Limb (tissue), 2 donors: ENCODE results near the gene KCNIP3.
"Not testable (repeated sequence)": the region's sequence is repeated elsewhere in the genome, so short reads cannot be mapped to it uniquely, and the experiment has no call there.

Experiments
- DNase-seq, 2 donors: peaks; one replicate each; pipeline ENCODE4 v3.0.0-alpha.2; 2016; ENCODE audit errors: extremely low spot score in 2 of 2

The KCNIP3 gene

DNA sequence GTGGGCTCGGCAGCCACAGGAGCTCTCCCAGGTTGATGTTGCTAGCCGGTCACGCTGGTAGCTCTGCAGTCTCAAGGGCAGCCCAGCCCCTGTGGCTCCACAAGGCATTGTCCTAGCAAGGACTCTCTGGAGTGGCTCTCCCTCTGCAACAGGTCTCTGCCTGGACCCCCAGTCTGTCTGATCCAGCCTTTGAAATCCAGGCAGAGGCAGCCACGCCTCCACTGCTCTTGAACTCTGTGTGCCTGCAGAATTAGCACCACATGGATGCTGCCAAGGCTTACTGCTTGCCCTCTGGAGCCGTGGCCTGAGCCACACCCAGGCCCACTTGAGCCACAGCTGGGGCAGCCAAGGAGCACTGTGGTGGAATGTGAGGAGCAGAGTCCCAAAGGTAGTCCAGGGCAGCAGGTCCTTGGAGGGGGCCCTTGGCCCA lies 62.4 kb downstream of the KCNIP3 start:
- no peak for DNase-seq

- no peak for DNase-seq
These were observed 64.3 kb downstream of the KCNIP3 start for GRCh38 chr2:95361216-95361980.

GRCh38 chr2:95362486-95362885 lies 65.3 kb downstream of the KCNIP3 start:
- DNase-seq = no peak

GRCh38 chr2:95366514-95366913 lies 69.4 kb downstream of the KCNIP3 start:
- no peak for DNase-seq

DNA sequence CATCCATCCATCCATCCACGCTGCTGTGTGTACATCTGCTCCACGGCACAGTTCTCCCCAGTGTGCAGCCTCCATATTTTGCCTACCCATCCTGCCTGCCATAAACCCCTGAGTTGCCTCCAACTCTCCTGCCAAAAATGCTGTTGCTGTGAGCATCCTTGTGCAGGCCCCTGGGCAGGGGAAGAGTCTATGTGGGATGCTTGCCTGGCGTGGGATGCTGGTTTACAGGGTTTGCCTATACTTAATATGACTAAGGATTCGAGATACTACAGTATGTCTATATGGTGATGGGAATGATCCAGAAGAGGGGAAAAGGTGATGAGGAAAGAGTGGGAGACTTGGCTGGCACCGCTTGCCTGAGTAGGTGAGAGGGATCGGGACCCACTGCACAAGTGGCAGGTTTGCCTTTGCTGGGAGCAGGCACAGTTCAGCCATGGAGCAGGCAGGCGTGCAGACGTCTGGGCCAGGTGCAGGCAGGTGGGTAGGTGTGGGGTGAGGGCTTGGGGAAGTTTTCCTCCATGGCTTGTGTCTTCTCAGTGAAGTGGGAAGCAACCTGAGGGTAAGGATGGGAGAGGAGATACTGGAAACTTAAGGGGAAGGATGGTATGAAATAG lies 75.2 kb downstream of the KCNIP3 start:
- no peak for DNase-seq

DNA sequence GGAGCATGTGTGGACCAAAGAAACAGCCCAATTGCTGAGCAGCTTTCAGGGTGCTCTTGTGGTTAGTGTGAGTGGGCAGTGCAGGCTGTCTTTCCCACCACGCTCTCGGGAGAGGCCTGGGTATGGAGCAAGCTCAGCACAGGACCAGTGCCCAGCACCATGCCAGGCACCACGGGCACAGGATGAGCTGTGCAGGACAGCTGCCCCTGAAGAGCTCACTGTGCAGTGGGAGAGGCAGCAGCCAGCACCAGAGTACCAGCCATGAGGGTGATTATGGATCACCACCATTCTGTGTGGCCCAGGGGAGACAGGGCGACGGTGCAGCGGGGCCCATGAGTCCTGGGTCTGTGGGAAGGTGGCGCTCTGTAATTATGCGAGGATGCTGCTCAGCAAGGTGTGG lies 75.7 kb downstream of the KCNIP3 start:
- DNase-seq = no peak

- DNase-seq = no peak
These were observed 76.9 kb downstream of the KCNIP3 start for GRCh38 chr2:95374029-95374428.

- no peak for DNase-seq
These were observed 77.3 kb downstream of the KCNIP3 start for GRCh38 chr2:95374451-95374920.

DNA sequence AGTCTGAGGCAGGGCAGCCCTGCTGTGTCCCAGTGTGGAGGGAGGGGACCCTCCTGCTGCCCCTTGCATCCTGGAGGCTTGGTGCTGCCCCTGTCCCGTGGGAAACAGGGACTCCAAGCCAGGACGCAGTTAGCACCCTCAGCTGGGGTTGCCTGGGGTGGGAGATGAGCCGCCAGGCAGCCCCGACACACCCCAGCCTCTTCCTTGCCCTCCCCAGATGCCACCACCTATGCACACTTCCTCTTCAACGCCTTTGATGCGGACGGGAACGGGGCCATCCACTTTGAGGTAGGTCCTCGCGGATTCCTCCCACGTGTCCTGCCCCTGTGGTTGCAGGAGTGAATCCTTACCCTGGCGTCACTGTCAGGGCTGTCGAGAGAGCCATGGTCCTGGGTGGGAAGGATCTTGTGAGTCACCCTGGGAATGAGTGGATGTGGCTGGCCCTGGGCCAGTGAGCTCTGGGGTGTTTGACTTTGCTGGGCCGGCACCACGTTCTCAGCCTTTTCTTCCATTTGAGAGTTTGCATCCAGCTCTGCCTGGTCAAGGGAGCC lies 77.8 kb downstream of the KCNIP3 start:
- DNase-seq = no peak

- DNase-seq = no peak
These were observed 78.5 kb downstream of the KCNIP3 start for GRCh38 chr2:95375532-95376150.

GRCh38 chr2:95376311-95377215 lies 79.4 kb downstream of the KCNIP3 start:
- DNase-seq = no peak

- DNase-seq = no peak
These were observed 80.3 kb downstream of the KCNIP3 start for GRCh38 chr2:95377216-95378123.

DNA sequence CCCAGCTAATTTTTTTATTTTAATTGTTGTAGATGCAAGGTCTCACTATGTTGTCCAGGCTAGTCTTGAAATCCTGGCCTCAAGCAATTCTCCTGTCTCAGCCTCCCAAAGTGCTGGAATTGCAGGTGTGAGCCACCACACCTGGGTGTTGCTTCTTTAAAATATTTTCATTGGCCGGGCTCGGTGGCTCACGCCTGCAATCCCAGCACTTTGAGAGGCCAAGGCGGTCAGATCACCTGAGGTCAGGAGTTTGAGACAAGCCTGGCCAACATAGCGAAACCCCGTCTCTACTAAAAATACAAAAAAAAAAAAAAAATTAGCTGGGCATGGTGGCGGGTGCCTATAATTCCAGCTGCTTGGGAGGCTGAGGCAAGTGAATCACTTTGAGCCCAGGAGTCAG lies 81.1 kb downstream of the KCNIP3 start:
- not testable (repeated sequence) for DNase-seq

DNA sequence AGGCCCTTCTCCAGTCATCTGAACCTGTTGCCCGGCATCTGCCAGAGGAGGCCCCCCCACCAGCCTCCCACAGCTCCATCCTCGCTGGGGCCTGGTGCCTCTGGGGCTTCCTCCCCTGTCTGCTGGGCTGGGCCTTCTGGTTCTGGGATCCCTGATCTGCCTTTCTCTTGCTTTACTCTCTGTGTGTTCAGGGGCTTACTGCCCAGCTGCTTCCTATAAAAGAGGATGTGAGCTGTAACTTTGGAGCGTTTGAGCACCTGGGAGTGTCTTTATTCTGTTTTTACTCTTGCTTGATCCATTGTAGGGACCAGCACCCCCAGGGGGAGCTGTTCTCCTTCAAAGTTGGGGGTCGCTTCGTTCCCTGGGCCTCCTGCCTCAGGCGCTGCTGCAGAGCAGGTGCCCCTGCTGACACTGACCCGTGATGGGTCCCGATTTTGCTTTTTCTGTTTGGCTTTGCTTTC lies 82.3 kb downstream of the KCNIP3 start:
- no peak for DNase-seq

DNA sequence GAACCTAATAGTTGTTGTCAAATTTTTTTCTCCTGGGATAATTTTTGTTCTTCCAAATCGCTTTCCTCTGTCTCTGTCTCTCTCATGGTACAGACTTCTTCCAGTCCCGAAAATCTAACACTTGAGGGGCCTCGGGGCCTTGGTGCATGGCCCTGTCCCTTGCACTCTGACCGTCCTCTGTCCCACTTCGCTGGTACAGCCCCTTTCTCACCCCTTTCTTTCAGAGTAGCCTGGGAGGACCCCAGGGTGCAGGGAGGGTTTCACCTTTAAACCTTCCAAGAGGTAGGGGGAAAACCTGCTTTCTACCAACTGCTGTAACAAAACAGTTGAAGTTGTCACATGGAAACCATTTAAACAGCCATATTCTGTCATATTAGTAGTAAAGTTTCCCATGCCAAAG lies 83.1 kb downstream of the KCNIP3 start:
- no peak for DNase-seq

DNA sequence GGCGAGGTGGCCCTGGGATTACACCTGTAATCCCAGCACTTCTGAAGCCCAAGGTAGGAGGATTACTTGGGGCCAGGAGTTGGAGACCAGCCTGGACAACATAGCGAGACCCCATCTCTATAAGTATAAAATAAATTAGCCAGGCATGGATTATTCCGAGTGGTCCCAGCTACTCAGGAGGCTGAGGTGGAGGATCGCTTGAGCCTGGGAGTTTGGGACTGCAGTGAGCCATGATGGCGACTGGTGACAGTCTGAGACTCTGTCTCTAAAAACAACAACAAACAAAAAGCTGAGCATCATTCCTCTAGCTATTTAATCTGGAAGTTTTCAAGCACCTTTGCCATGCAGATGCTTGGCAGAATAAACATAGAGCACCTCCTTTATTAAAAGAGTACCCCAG lies 83.6 kb downstream of the KCNIP3 start:
- DNase-seq = no peak

GRCh38 chr2:95381212-95382191 lies 84.4 kb downstream of the KCNIP3 start:
- no peak for DNase-seq

GRCh38 chr2:95382192-95382591 lies 85.0 kb downstream of the KCNIP3 start:
- DNase-seq = no peak
